ENCODE data around the gene PSMB10.
"Not testable (repeated sequence)": the region's sequence is repeated elsewhere in the genome, so short reads cannot be mapped to it uniquely, and the experiment has no call there.

The PSMB10 gene

GRCh38 chr16:67936124-67936879 lies at the start of gene PSMB10:
Gene PSMB10, minus strand, starts transcription at chr16:67936850. Its CDS starts 101 bp downstream, at chr16:67936749.
- DNase-seq = no peak

DNA sequence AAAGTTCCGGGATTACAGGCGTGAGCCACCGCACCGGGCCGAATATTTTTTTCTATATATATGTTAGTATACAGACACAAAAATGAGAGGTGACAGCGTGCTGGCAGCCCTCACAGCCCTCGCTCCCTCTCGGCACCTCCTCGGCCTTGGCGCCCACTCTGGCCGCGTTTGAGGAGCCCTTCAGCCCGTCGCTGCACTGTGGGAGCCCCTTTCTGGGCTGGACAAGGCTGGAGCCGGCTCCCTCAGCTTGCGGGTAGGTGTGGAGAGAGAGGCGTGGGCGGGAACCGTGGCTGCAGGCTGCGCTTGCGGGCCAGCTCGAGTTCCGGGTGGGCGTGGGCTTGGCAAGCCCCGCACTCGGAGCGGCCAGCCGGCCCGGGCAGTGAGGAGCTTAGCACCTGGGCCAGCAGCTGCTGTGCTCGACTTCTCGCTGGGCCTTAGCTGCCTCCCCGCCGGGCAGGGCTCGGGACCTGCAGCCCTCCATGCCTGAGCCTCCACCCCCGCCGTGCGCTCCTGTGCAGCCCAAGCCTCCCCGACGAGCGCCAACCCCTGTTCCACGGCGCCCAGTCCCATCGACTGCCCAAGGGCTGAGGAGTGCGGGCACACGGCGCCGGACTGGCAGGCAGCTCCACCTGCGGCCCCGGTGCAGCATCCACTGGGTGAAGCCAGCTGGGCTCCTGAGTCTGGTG lies 45.5 kb upstream of the PSMB10 start:
- DNase-seq = no peak

DNA sequence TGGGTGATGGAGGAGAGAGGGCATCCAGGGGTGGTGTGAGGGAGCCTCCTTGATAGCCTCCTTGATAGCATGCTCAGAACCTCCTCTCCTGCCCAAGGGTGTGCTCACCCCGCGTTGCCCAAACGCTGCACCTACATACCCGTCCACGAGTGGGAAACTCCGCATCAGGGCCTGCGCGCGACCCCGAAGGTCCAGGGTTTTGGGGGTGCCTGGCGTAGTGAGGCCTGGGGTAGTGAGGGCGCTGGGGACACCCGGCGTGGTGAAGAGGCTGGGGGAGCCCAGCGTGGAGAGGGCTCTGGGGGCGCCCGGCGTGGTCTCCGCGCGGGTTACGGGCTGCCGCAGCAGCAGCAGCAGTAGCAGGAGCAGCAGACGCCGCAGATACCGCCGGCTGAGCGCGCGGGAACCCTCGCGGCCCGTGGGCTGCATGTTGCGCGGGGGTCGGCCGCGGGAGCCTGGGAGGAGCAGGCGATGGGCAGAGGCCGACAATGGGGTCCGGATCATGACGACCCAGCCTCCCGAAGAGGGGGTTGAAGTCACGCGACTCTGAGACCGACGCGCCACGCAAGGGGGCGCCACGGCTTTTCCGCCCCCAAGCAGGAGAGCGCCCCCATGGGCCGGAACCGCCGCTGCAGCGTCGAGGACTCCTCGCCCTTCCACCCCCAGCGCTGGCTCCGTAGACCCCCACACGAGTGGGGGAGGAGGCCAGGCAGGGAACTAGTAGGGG lies 43.5 kb upstream of the PSMB10 start, which contains the start of gene DPEP3:
TSS of gene DPEP3 (minus strand) at position 545 of the 724 bp plus-strand sequence. CDS start at position 426, 119 bp downstream.
- no peak for DNase-seq

GRCh38 chr16:67977469-67978227 lies 41.0 kb upstream of the PSMB10 start:
- no peak for DNase-seq

DNA sequence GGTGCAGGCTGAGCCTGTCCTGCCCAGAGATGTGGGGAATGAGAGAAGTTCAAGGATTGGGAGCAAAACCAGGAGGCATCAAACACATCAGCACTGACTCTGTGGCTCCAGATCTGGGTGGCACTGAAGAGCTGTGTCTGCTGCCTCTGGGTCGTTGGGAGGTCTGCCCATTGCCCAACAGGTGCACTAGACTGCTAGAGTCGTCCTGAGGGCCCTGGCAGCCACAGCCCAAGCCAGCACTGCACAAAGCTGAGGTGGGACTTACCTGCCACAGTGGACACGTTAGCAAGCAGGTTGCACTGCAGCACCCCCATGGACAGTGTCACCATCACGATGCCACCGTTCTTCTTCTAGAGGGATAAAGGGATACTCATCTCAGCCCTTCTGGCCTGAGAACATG lies 40.4 kb upstream of the PSMB10 start:
- DNase-seq = no peak

DNA sequence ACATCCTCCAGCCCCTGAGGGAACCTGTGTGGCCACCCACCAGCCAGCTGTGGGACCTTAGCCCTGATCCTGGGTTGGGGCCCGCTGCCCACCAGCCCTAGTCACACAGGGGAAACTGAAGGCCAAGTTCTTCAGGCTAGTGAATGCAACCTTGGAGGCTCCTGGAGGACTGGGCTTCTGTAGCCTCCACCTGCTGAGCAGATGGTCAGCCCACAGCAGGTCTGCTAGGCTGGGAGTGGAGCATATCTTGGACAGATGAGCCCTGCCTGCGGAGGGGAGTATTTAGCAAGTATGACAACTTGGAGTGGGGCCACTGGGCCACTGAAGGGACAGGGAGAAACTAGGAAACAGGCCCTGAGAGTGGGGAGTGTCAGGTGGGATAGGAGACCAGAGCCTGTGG lies 39.6 kb upstream of the PSMB10 start:
- no peak for DNase-seq

DNA sequence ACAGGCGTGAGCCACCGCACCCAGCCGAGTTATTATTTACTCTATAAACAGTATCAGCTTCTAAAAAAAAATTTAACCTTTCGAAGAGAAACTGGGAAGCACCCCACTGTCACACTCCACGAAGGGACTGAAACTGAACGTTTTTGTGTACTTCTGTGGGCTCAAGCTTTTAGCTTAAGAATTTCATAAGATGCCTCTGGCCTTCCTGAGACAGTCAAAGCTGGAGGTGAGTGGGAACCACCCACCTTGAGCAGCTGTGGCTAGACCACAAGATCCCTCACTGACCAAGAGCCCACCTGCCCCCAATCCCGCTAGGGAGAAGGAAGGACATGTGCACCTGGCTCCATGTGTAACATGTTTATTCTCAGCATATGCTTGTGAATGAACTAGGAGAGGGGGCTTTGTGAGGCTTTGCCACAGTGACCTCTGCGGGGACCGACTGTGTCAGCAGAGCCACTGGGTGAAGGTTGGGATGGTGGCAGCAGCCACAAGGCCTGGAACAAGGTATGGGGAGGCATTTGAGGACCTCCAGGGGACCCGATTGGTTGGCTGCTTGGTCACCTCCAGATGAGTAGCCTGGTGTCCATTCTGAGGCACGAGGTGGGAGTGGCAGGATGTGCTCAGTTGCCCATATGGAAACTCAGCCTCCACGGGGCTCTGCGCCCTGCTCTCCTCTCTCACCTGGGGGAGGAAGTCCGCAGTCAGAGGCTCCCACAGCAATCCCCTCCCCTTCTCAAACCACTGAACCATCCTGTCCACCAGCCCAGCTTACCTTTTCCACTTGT lies 38.9 kb upstream of the PSMB10 start:
- DNase-seq = no peak

GRCh38 chr16:67972285-67972684 lies 35.6 kb upstream of the PSMB10 start:
- DNase-seq = not testable (repeated sequence)

GRCh38 chr16:67971111-67971510 lies 34.5 kb upstream of the PSMB10 start:
- no peak for DNase-seq

DNA sequence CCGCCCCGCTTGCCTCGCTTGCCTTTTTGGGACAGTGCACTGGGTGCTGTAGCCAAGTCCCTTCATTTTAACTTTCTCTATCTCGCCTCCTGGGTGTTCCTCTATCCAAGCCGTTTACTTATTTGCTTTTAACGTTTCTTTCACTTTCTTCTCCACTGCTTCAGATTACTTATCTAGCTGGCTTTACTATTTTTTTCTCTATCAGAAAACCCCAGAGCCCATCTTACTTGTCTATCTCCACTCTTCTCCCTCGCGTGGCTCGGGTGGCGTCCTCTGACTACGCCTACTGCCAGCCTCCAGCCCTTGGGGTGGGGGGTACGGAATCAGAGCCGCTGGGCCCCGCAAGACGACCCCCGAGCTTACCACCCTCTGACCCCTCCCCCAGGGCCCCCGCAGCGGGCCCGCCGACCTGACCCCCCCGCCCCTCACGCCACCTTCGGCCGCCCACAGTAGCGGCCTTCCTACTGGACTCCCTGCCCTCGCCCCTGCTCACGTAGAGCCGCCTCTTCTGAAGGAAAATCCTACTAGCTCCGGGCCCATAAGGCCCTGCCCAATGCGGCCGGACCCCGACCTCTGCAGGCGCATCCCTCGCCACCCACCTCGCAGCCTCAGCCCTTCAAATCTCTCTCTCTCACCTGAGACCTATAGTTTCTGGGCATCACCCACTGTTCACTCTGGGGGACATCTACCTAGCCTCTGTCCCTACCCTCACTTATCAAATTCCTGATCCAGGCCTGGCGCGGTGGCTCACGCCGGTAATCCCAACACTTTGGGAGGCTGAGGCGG lies 32.8 kb upstream of the PSMB10 start:
- no peak for DNase-seq

- DNase-seq = no peak
Observed at GRCh38 chr16:67968400-67969253, 32.0 kb upstream of the PSMB10 start, which contains the start of gene SLC12A4. Gene SLC12A4, minus strand, starts transcription at chr16:67968637. Its CDS starts 84 bp downstream, at chr16:67968553.

GRCh38 chr16:67967958-67968399 lies 31.3 kb upstream of the PSMB10 start:
- DNase-seq = no peak

- no peak for DNase-seq
Observed at GRCh38 chr16:67967183-67967957, 30.7 kb upstream of the PSMB10 start.

DNA sequence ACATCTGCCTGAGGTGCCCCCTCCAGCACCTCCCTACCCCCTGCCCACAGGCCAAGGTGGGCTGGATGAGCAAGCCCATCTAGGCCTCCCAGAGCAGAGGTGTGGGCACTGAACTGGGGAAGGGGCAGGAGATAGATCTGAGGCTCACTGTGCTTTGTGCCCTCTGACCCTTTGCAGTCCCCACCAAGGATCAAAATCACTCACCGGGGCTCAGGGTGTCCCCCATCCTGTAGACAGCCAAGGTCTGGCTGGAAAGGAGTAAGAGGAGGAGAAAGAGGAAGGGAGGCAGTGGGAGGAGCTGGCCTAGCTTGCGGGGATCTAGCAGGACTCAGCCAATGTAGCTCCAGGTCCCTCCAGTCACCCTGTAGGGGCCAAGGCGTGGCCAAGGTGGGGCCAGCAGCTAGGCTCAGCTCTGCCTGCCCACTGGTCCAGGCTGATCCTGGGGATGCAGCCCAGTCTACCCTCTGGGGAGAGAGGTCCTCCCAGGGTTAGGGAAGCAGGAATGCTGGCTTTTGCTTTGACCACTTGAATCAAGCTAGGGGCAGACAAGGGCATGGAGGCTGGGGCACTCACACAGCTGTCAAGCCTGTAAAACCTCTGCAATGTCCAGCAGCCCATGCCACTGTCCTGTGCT lies 30.0 kb upstream of the PSMB10 start:
- no peak for DNase-seq

DNA sequence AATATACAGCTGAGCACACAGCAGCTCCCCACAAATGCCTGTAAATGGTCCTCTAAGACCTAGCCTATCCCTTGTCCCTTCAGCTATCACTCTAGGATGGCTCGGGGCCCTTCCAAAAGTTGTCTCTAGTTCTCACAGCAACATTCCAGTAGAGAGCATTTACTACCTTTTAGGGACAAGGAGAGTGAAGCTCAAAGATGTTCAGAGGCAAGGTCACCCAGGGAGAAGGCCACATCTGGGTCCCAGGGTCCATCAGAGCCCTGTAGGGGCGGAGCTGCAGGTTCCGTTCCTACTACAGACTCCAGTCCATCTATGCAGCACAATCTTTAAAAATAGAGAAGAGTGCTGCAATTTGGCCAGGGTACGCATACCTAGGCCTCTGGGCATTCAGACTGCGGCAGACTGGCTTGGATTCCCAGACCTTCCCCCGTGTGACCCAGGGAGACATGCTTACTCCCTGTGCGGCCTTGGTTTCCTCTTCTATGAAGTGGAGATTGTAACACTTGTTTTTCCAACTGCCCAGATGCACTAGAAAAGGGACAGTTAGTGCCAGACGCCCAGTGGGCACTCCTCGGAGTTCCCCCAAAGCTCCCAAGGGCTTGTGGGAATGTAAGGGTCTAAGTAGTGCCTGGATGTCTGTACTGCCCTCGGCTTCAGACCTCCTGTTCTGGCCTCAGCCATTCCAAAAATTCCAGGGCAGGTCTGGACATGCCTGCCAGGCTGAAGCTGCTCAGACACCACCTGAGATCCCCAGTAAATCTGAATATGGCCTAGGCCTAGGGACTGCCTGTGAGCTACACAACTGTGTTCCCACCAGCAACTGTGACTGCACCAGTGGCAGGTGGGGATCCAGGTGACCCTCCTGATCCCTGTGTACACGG lies 29.3 kb upstream of the PSMB10 start:
- no peak for DNase-seq

DNA sequence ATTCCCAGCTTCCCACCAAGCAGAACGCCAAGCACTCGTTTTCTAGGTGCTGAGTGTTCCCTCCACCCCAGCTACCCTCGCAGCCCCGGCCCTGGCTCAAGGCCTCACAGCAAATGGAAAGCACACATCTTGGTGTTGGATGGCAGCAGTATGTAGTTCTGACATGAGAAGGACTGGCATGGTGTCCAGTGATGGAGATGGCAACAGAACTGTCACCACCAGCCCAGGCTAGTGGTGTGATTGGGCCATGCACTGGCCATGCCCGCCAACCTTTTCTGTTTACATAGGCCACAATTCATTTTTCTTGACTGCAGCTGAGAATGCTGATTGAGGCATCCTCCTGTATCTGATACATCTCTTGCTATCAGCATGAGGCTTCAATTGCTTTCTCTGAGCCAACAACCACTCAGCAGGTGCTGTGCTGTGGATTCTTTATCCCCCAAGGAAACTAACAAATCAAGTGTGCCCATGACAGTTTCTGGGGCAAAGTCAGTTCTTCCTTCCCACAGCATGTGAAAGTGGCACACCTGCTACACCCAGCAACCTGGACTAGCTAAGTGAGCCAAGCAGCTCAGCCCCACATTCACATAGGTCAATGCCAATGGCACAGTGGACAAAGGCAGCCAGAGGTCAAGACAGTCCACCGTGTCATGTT lies 28.0 kb upstream of the PSMB10 start:
- no peak for DNase-seq
